PC-3 (cell line): ENCODE results near the gene METTL9. TPM values are rescaled to one million over a fixed set of nuclear protein-coding genes. Genes with fewer than 3 reads are reported as not detected.
"Not testable (repeated sequence)": the region's sequence is repeated elsewhere in the genome, so short reads cannot be mapped to it uniquely, and the experiment has no call there.

Experiments
- ATAC-seq: fragments of 200-7000 bp; cut with Tn5 transposase; 2 replicates; pipeline ENCODE4 v1.9.1; 2020; ENCODE audit warnings: mild to moderate bottlenecking, moderate library complexity
- BruUV-seq: library from RNA; stranded (reverse); fragments of 400-500 nt; replicated peaks from 2 replicates; lab custom pipeline; 2021; lab: Mats Ljungman, UMichigan
- CTCF ChIA-PET: fragments of 300-600 bp; sonication (Branson Sonifier 250); formaldehyde crosslinking; loops from one replicate; lab custom pipeline; 2022; ENCODE audit warnings: antibody characterized with exemption; lab: Charles Lee
- POLR2A ChIA-PET: fragments of 300-600 bp; sonication (Branson Sonifier 250); formaldehyde crosslinking; loops from one replicate; lab custom pipeline; 2022; ENCODE audit warnings: antibody characterized with exemption; ENCODE audit not compliant: unreplicated experiment; lab: Charles Lee
- DNase-seq: peaks from one replicate; pipeline ENCODE4 v3.0.0-alpha.2; 2015
- H2AFZ ChIP-seq: fragments of 300-600 bp; sonication (generic); 2 replicates; pipeline ENCODE4 v1.6.0; 2016; ENCODE audit warnings: antibody characterized with exemption, low read length
- H3F3A ChIP-seq: fragments of 300-600 bp; sonication (generic); one replicate; pipeline ENCODE4 v1.6.0; 2017; ENCODE audit warnings: antibody characterized with exemption, low read length, control low read depth, mild to moderate bottlenecking; ENCODE audit not compliant: unreplicated experiment
- H3K27ac ChIP-seq: fragments of 300-600 bp; sonication (generic); 2 replicates; pipeline ENCODE4 v1.5.1; 2016; ENCODE audit warnings: mild to moderate bottlenecking, low read length
- H3K27me3 ChIP-seq: fragments of 300-600 bp; sonication (generic); 2 replicates; pipeline ENCODE4 v1.6.1; 2016; ENCODE audit warnings: low read length, mixed read lengths
- H3K36me3 ChIP-seq: fragments of 300-600 bp; sonication (generic); 2 replicates; pipeline ENCODE4 v1.6.1; 2016; ENCODE audit warnings: low read depth, mixed run types, low read length, mixed read lengths
- H3K4me1 ChIP-seq: fragments of 300-600 bp; sonication (generic); 2 replicates; pipeline ENCODE4 v1.5.1; 2016; ENCODE audit warnings: low read length; ENCODE audit not compliant: insufficient read depth
- H3K4me2 ChIP-seq: fragments of 300-600 bp; sonication (generic); 2 replicates; pipeline ENCODE4 v1.6.0; 2016; ENCODE audit warnings: low read length
- H3K4me3 ChIP-seq: fragments of 300-600 bp; sonication (generic); 2 replicates; pipeline ENCODE4 v1.5.1; 2016; ENCODE audit warnings: mild to moderate bottlenecking, low read length, mixed read lengths
- H3K79me2 ChIP-seq: fragments of 300-600 bp; sonication (generic); 2 replicates; pipeline ENCODE4 v1.6.1; 2017; ENCODE audit warnings: low read length, mixed read lengths
- H3K9ac ChIP-seq: fragments of 300-600 bp; sonication (generic); 2 replicates; pipeline ENCODE4 v1.6.0; 2016; ENCODE audit warnings: mild to moderate bottlenecking, low read length
- H3K9me2 ChIP-seq: fragments of 300-600 bp; sonication (generic); replicated peaks from 2 replicates; pipeline ENCODE4 v1.6.1; 2016; ENCODE audit warnings: mixed run types, low read length, mixed read lengths
- H3K9me3 ChIP-seq: fragments of 300-600 bp; sonication (generic); 2 replicates; pipeline ENCODE4 v1.6.1; 2016; ENCODE audit warnings: low read length, mixed read lengths
- H4K20me1 ChIP-seq: fragments of 300-600 bp; sonication (generic); 2 replicates; pipeline ENCODE4 v1.6.1; 2016; ENCODE audit warnings: low read length, mixed read lengths
- EZH2 ChIP-seq: fragments of 300-600 bp; sonication (generic); IDR thresholded peaks from one replicate; pipeline ENCODE4 v1.6.1; 2017; ENCODE audit warnings: antibody characterized with exemption, mild to moderate bottlenecking, low read length; ENCODE audit not compliant: unreplicated experiment
- EZH2phosphoT487 ChIP-seq: fragments of 300-600 bp; sonication (generic); IDR thresholded peaks from 2 replicates; pipeline ENCODE4 v1.6.1; 2018; ENCODE audit warnings: mild to moderate bottlenecking, antibody characterized with exemption, low read length, borderline replicate concordance
- intact Hi-C: fragments of 100-400 bp; cut with micrococcal nuclease; formaldehyde crosslinking; loops from 2 replicates; pipeline ENCODE4 v1.9.0; 2023
- total RNA-seq: library from RNA; depleted of rRNA; stranded (reverse); fragments of >200 nt; gene quantifications from 2 replicates; pipeline ENCODE4 v1.2.3, GENCODE V29; 2014
- TF ChIP-seq, protein P1 (sequence below): fragments of 300-600 bp; sonication (generic); conservative IDR thresholded peaks from 2 replicates; pipeline ENCODE4 v1.5.1; 2017; ENCODE audit warnings: antibody characterized with exemption, low read depth, mild to moderate bottlenecking, low read length

METTL9 gene
- total RNA-seq, 1 experiment from 2014 or later = 133 TPM

DNA sequence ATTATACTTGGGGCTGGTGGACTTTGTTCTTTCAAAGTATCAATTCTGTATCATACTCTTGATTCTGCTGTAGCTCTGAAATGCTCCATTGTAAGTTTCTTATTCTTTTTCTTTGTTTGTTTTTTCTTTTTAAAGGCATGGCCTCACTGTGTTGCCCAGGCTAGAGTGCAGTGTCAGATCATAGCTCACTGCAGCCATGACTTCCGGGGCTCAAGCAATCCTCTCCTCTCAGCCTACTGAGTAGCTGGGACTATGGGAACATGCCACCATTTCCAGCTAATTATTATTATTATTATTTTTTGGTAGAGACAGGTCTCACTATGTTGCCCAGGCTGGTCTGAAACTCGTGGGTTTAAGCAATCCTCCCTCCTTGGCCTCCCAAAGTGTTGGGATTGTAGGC, 38.9 kb upstream of the METTL9 start:
- TF ChIP-seq EZH2 (no peak), EZH2phosphoT487 (no peak)
- TF ChIP-seq, protein P1, sequence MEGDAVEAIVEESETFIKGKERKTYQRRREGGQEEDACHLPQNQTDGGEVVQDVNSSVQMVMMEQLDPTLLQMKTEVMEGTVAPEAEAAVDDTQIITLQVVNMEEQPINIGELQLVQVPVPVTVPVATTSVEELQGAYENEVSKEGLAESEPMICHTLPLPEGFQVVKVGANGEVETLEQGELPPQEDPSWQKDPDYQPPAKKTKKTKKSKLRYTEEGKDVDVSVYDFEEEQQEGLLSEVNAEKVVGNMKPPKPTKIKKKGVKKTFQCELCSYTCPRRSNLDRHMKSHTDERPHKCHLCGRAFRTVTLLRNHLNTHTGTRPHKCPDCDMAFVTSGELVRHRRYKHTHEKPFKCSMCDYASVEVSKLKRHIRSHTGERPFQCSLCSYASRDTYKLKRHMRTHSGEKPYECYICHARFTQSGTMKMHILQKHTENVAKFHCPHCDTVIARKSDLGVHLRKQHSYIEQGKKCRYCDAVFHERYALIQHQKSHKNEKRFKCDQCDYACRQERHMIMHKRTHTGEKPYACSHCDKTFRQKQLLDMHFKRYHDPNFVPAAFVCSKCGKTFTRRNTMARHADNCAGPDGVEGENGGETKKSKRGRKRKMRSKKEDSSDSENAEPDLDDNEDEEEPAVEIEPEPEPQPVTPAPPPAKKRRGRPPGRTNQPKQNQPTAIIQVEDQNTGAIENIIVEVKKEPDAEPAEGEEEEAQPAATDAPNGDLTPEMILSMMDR = no peak
- Histone ChIP-seq H3K27ac (no peak overlapping the region), H3K4me2 (no peak overlapping the region), H2AFZ (no peak overlapping the region), H3F3A (no peaks in the 10 kb centered on the region), H4K20me1 (no peaks in the 10 kb centered on the region), H3K9ac (no peak overlapping the region), H3K9me3 (no peaks in the 10 kb centered on the region), H3K36me3 (no peaks in the 10 kb centered on the region), H3K79me2 (no peaks in the 10 kb centered on the region), H3K4me1 (peaks cover 5% of the 10 kb centered on the region), H3K4me3 (no peak overlapping the region), H3K27me3 (no peaks in the 10 kb centered on the region), H3K9me2 (no peaks in the 10 kb centered on the region)
- DNase-seq (no peak), ATAC-seq (no peak)
- intact Hi-C loops = no loop called here
- ChIA-PET CTCF (no interaction called here), POLR2A (no interaction called here)
- no TSS peak for BruUV-seq

DNA sequence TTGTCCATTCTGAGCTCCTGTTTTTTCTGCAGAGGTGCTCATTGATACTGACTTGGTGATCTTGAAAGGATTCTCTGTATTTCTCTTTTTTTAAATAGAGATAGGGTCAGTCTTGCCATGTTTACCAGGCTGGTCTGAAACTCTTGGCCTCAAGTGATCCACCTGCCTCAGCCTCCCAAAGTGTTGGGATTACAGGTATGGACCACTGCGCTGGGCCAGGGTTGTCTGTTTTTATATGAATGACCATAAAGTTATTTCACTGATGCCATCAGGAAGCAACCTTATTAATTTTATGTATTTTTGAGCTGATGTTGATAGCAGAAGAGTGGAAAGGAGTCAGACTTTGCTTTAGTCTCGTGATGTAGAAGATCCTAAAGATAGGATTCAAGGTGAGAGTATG, 35.7 kb upstream of the METTL9 start:
- H3K9ac ChIP-seq = no peak overlapping the region
- H3F3A ChIP-seq = no peaks in the 10 kb centered on the region
- no peaks in the 10 kb centered on the region for H3K9me3 ChIP-seq
- TF ChIP-seq EZH2phosphoT487 (no peak), EZH2 (no peak)
- TF ChIP-seq, protein P1 = no peak
- no peaks in the 10 kb centered on the region for H3K27me3 ChIP-seq
- H3K36me3 ChIP-seq = no peaks in the 10 kb centered on the region
- no peak overlapping the region for H3K27ac ChIP-seq
- no peak overlapping the region for H2AFZ ChIP-seq
- no peak overlapping the region for H3K4me3 ChIP-seq
- peaks cover 5% of the 10 kb centered on the region for H3K4me1 ChIP-seq
- H3K9me2 ChIP-seq = no peaks in the 10 kb centered on the region
- BruUV-seq = no TSS peak
- ChIA-PET POLR2A (no interaction called here), CTCF (no interaction called here)
- H3K79me2 ChIP-seq = no peaks in the 10 kb centered on the region
- intact Hi-C loops = no loop called here
- DNase-seq (no peak), ATAC-seq (no peak)
- H3K4me2 ChIP-seq = no peak overlapping the region
- no peaks in the 10 kb centered on the region for H4K20me1 ChIP-seq

DNA sequence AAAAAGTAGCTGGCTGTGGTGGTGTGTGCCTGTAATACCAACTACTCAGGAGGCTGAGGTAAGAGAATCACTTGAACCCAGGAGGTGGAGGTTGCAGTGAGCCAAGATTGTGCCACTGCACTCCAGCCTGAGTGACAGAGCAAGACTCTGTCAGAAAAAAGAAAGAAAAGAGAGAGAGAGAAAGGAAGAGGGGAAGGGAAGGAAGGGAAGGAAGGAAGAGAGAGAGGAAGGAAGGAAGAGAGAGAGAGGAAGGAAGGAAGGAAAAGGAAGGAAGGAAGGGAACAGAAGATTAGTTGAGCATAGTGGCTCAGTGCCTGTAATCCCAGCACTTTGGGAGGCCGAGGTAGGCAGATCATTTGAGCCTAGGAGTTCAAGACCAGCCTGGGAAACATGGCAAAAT, 35.0 kb upstream of the METTL9 start:
- POLR2A ChIA-PET, H3K36me3 ChIP-seq, H3K9me3 ChIP-seq, H3K27me3 ChIP-seq, H3K9me2 ChIP-seq, H3K4me1 ChIP-seq, H4K20me1 ChIP-seq, H2AFZ ChIP-seq, H3K4me3 ChIP-seq, CTCF ChIA-PET, H3F3A ChIP-seq, H3K9ac ChIP-seq, H3K79me2 ChIP-seq, BruUV-seq, intact Hi-C loops, DNase-seq, ATAC-seq, H3K4me2 ChIP-seq, H3K27ac ChIP-seq: not testable (repeated sequence)
